ENCODE data around the gene GXYLT2. TPM values are rescaled to one million over a fixed set of nuclear protein-coding genes. Genes with fewer than 3 reads are reported as not detected.

Gene GXYLT2
- total and polyA plus RNA-seq, 2 experiments from 2014 or later: 2.0 to 5.8 TPM

GRCh38 chr3:72892081-72892775 is 4.4 kb downstream of the GXYLT2 start:
- H2AFZ ChIP-seq: no peak overlapping the region
- H3K9me3 Mint-ChIP-seq: no peaks in the 10 kb centered on the region
- no peaks in the 10 kb centered on the region for H3K36me3 Mint-ChIP-seq (ENCODE audit: low read depth)
- peaks cover 17% of the 10 kb centered on the region for H3K27me3 Mint-ChIP-seq (ENCODE audit: insufficient read depth, low read depth, poor library complexity)
- no peak overlapping the region for H3K4me2 ChIP-seq
- peaks cover 23% of the 10 kb centered on the region for H3K4me1 Mint-ChIP-seq
- peaks cover 8% of the 10 kb centered on the region; the same call in 1 of the 2 replicates for H4K20me1 ChIP-seq (replicated peaks; ENCODE audit: insufficient read depth)
- TF ChIP-seq ETS1 (IDR thresholded peaks at IDR 0.05): no peak
- no peak for TF ChIP-seq ZNF114 (CRISPR knock-in tag; IDR thresholded peaks at IDR 0.05)
- no peak for TF ChIP-seq CTCF (conservative IDR thresholded peaks at IDR 0.05; ENCODE audit: low read depth in 2 of 2)
- no peak for TF ChIP-seq EZH2phosphoT487 (IDR thresholded peaks at IDR 0.05; ENCODE audit: unreplicated experiment)
- no peak for TF ChIP-seq POLR2AphosphoS5 (IDR thresholded peaks at IDR 0.05; ENCODE audit: low read depth)
- no peak for TF ChIP-seq JUNB (IDR thresholded peaks at IDR 0.05; ENCODE audit: unreplicated experiment)
- TF ChIP-seq ZNF462 (CRISPR knock-in tag; IDR thresholded peaks at IDR 0.05): no peak
- TF ChIP-seq EZH2 (IDR thresholded peaks at IDR 0.05; ENCODE audit: low read depth, unreplicated experiment): no peak
- no peak for TF ChIP-seq STAT1 (IDR thresholded peaks at IDR 0.05; ENCODE audit: unreplicated experiment)
- TF ChIP-seq REST (IDR thresholded peaks at IDR 0.05; ENCODE audit: unreplicated experiment): no peak
- no peak for TF ChIP-seq ZNF331 (CRISPR knock-in tag; IDR thresholded peaks at IDR 0.05; ENCODE audit: low read depth)
- ATAC-seq: no peak
- peaks cover 34% of the 10 kb centered on the region for H3K27me3 ChIP-seq (ENCODE audit: insufficient read depth)
- no peak overlapping the region for H3K27ac Mint-ChIP-seq
- no peaks in the 10 kb centered on the region for H3K9me2 ChIP-seq (ENCODE audit: insufficient read depth)
- H3K4me3 ChIP-seq: no peak overlapping the region
- no peaks in the 10 kb centered on the region for H3F3A ChIP-seq (replicated peaks; ENCODE audit: low read depth)
- H3K79me2 ChIP-seq (replicated peaks; ENCODE audit: insufficient read depth): no peaks in the 10 kb centered on the region
- no peak for DNase-seq (ENCODE audit: low spot score)
- peaks cover 10% of the 10 kb centered on the region for H3K4me1 ChIP-seq (ENCODE audit: insufficient read depth)
- no peak overlapping the region for H3K27ac ChIP-seq (ENCODE audit: low read depth)
- H3K4me3 Mint-ChIP-seq: no peak overlapping the region
- H3K36me3 ChIP-seq (ENCODE audit: insufficient read depth): no peaks in the 10 kb centered on the region

Measured in GM23338 (cell line).